ENCODE results near the gene ZNHIT3.

ZNHIT3 gene

DNA sequence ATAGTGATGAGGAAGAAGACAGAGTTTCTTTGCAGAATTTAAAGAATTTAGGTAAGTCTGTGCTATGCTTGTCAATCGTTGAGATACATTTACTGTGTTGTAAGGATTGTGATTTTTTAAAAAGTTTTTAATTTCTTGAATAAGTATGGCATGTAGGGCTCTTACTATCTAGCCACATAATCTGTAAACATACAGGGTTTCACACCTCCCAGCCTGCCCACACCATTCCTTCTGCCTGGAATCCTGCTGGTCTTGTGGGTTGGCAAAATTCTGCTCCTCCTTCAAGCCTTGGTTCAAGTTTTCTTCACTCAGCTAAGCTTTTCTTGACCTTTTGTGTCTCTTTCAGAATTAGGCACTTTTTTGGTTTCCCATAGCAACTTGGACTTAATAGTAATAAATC, 7.5 kb downstream of the ZNHIT3 start:
- Histone ChIP-seq H3K27ac (replicated peaks) (no peak overlapping the region), H3K27me3 (ENCODE audit: insufficient read depth, poor library complexity, severe bottlenecking) (no peaks in the 10 kb centered on the region), H3K4me3 (replicated peaks; ENCODE audit: insufficient read depth, low read length) (no peak overlapping the region)
- DNase-seq (ENCODE audit: low read depth in 1 of 2, low spot score in 1 of 2), result no peak
- no peak for TF ChIP-seq SPI1 (IDR thresholded peaks at IDR 0.05; ENCODE audit: borderline replicate concordance, low read depth)
- TF ChIP-seq, protein P1, sequence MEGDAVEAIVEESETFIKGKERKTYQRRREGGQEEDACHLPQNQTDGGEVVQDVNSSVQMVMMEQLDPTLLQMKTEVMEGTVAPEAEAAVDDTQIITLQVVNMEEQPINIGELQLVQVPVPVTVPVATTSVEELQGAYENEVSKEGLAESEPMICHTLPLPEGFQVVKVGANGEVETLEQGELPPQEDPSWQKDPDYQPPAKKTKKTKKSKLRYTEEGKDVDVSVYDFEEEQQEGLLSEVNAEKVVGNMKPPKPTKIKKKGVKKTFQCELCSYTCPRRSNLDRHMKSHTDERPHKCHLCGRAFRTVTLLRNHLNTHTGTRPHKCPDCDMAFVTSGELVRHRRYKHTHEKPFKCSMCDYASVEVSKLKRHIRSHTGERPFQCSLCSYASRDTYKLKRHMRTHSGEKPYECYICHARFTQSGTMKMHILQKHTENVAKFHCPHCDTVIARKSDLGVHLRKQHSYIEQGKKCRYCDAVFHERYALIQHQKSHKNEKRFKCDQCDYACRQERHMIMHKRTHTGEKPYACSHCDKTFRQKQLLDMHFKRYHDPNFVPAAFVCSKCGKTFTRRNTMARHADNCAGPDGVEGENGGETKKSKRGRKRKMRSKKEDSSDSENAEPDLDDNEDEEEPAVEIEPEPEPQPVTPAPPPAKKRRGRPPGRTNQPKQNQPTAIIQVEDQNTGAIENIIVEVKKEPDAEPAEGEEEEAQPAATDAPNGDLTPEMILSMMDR (IDR thresholded peaks at IDR 0.05; ENCODE audit: insufficient read depth, low read length), result no peak
- TF ChIP-seq GABPA (IDR thresholded peaks at IDR 0.05; ENCODE audit: low read depth), result no peak
- no peak for TF ChIP-seq POLR2AphosphoS5 (IDR thresholded peaks at IDR 0.05; ENCODE audit: low read depth)
- TF ChIP-seq, protein P2, sequence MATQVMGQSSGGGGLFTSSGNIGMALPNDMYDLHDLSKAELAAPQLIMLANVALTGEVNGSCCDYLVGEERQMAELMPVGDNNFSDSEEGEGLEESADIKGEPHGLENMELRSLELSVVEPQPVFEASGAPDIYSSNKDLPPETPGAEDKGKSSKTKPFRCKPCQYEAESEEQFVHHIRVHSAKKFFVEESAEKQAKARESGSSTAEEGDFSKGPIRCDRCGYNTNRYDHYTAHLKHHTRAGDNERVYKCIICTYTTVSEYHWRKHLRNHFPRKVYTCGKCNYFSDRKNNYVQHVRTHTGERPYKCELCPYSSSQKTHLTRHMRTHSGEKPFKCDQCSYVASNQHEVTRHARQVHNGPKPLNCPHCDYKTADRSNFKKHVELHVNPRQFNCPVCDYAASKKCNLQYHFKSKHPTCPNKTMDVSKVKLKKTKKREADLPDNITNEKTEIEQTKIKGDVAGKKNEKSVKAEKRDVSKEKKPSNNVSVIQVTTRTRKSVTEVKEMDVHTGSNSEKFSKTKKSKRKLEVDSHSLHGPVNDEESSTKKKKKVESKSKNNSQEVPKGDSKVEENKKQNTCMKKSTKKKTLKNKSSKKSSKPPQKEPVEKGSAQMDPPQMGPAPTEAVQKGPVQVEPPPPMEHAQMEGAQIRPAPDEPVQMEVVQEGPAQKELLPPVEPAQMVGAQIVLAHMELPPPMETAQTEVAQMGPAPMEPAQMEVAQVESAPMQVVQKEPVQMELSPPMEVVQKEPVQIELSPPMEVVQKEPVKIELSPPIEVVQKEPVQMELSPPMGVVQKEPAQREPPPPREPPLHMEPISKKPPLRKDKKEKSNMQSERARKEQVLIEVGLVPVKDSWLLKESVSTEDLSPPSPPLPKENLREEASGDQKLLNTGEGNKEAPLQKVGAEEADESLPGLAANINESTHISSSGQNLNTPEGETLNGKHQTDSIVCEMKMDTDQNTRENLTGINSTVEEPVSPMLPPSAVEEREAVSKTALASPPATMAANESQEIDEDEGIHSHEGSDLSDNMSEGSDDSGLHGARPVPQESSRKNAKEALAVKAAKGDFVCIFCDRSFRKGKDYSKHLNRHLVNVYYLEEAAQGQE (IDR thresholded peaks at IDR 0.05; ENCODE audit: insufficient replicate concordance, low read depth), result no peak

DNA sequence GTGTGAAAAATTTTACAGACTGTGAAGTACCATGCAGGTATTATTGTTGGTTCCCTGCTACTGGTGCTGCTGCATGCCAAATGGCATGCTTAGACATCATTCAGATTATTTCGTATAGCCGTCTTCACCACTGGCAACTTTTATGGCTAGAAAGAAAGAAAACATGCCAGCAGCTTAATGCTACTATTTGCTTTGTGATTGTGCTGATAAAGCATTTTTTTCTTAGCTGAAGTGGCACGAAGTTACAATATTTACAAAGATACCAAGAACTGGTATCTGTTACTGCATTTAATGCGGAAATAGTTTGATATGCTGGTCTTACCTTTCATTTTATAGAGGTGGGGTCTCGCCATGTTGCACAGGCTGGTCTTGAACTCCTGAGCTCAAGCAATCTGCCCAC, 8.2 kb downstream of the ZNHIT3 start:
- H3K27ac ChIP-seq (replicated peaks), result no peak overlapping the region
- TF ChIP-seq, protein P1 (IDR thresholded peaks at IDR 0.05; ENCODE audit: insufficient read depth, low read length), result no peak
- TF ChIP-seq POLR2AphosphoS5 (IDR thresholded peaks at IDR 0.05; ENCODE audit: low read depth) (no peak), SPI1 (IDR thresholded peaks at IDR 0.05; ENCODE audit: borderline replicate concordance, low read depth) (no peak), GABPA (IDR thresholded peaks at IDR 0.05; ENCODE audit: low read depth) (no peak)
- TF ChIP-seq, protein P2 (IDR thresholded peaks at IDR 0.05; ENCODE audit: insufficient replicate concordance, low read depth), result no peak
- no peak for DNase-seq (ENCODE audit: low read depth in 1 of 2, low spot score in 1 of 2)
- H3K27me3 ChIP-seq (ENCODE audit: insufficient read depth, poor library complexity, severe bottlenecking), result no peaks in the 10 kb centered on the region
- no peak overlapping the region for H3K4me3 ChIP-seq (replicated peaks; ENCODE audit: insufficient read depth, low read length)

DNA sequence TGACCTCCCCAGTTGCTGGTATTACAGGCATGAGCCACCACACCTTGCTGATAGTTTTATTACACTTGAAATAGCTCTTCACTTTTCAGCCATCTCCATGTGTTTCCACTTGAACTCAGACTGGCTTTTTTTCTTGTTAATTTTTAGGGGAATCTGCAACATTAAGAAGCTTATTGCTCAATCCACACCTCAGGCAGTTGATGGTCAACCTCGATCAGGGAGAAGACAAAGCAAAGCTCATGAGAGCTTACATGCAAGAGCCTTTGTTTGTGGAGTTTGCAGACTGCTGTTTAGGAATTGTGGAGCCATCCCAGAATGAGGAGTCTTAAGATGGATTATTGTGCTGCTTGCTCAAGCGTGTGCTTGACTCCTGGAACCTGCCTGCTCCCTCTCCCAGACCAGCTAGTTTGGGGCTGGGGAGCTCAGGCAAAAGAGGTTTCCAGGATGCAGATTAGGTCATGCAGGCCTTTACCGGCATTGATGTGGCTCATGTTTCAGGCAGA, 8.6 kb downstream of the ZNHIT3 start:
- H3K27me3 ChIP-seq (ENCODE audit: insufficient read depth, poor library complexity, severe bottlenecking), result no peaks in the 10 kb centered on the region
- no peak for DNase-seq (ENCODE audit: low read depth in 1 of 2, low spot score in 1 of 2)
- no peak overlapping the region for H3K4me3 ChIP-seq (replicated peaks; ENCODE audit: insufficient read depth, low read length)
- no peak for TF ChIP-seq POLR2AphosphoS5 (IDR thresholded peaks at IDR 0.05; ENCODE audit: low read depth)
- TF ChIP-seq SPI1 (IDR thresholded peaks at IDR 0.05; ENCODE audit: borderline replicate concordance, low read depth), result no peak
- TF ChIP-seq, protein P1 (IDR thresholded peaks at IDR 0.05; ENCODE audit: insufficient read depth, low read length), result no peak
- no peak for TF ChIP-seq GABPA (IDR thresholded peaks at IDR 0.05; ENCODE audit: low read depth)
- TF ChIP-seq, protein P2 (IDR thresholded peaks at IDR 0.05; ENCODE audit: insufficient replicate concordance, low read depth), result no peak
- no peak overlapping the region for H3K27ac ChIP-seq (replicated peaks)

Data from HL-60 (cell line).